ENCODE data around the gene RGS8.

RGS8 gene, protein sequence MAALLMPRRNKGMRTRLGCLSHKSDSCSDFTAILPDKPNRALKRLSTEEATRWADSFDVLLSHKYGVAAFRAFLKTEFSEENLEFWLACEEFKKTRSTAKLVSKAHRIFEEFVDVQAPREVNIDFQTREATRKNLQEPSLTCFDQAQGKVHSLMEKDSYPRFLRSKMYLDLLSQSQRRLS

GRCh38 chr1:182684116-182684828, at the start of gene RGS8:
TSS of gene RGS8 (minus strand) at chr1:182684587. CDS start at chr1:182669649, 14,938 bp downstream.
- no peak for DNase-seq

DNA sequence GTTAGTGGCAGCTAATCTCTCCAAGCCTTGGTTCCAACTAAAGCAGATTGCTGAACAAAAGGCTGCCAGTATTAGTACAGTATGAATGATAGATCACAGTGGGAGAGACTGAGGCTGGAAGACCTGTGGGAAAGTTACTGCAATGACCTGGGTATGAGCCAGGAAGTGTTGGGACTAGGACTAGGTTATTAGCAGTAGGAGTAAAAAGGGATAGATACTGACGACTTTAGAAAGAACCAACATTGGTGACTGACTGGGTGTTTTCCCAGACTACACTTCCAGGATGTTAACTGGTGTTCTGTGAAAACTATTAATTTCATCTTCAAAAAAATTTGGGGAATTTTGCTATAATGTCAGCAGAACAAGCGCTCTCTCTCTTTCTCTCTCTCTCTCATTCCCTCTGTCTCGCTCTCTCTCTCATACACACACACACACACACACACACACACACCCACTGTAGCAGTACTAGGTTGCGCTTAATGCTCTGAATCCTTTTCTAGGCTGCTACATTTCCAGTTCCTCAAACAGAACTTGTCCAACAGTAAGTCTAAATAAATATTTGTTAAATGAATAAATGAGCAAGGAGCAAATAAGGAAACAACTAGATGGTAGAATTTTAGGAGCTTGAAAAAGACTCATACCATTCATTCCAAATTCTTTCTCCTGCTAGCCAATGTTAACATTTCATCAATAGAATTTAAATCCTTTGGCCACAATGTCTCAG, 47.6 kb upstream of the RGS8 start:
- DNase-seq, result no peak

DNA sequence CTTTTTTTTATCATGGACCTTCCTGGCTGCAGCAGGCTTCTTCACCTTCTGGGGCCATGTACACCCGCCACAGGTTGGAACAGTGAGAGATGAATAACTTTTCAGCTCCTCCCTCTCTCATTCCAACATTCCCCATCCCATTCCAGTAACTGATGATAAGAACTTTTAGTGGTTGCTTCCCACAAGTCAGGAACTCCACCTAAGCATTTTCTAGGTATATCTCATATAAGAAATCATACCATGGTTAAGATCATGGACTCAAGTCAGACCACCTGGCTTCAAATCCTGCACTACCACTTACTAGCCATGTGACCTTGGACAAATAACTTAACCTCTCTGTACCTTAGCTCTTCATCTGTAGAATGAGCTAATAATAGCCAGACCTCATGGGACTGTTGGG, 42.5 kb upstream of the RGS8 start:
- no peak for DNase-seq

GRCh38 chr1:182725259-182726255, 41.2 kb upstream of the RGS8 start:
- DNase-seq, result no peak

DNA sequence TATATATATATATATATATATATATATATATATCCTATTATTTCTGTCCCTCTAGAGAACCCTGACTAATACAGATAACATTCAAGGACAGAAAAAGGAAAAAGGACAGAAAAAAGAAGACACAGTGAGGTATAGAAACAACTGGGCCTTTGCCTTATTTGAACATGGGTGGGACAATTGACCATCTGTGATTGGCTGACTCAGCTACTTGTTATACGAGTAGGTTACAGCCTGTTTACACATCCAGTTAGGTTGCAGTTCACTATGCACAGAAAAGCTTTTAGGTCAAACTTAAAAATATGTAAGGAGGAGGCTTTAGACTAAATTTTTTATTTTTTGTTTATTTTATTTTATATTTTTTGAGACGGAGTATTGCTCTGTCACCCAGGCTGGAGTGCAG, 39.8 kb upstream of the RGS8 start:
- DNase-seq, result no peak

- no peak for DNase-seq
Measured at GRCh38 chr1:182723200-182723599, 38.8 kb upstream of the RGS8 start.

DNA sequence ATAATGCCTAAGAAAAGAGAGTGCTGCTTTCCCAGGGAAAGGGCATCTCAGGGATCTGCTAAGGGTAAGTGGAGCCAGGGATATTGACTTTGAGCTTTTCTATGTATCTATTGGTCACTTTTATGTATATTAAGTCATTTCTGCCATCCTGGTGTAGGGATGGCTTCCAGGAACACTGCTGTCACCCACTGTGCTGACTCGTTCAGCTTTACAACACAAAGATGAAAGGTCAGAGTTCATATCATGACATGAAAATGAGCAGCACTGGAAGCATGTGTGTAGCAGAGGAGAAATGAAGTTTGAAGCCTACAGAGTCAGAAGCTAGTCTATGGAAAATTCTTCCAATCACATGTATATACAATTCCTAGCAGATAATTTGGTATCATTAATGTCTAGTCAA, 37.1 kb upstream of the RGS8 start:
- no peak for DNase-seq

DNA sequence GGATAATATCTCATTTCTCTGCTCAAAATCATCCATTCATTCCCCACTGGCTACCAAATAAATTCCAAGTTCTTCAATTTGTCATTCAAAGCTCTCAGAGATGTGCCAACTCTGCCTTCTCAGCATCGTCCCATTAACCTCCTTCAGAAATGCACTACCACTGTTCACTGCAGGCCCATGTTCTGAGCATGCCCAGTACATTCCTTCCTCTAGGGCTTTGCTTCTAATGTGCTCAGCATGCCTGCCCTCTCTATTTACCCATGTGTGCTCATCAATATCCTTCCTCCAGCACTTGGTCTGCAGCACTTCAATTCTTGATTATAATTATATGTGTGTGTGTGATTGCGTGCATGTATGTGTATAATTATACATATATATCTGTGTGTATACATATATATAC, 36.1 kb upstream of the RGS8 start:
- no peak for DNase-seq

GRCh38 chr1:182719553-182719952, 35.2 kb upstream of the RGS8 start:
- DNase-seq, result no peak

- no peak for DNase-seq
Measured at GRCh38 chr1:182718311-182718710, 33.9 kb upstream of the RGS8 start.

- no peak for DNase-seq
Measured at GRCh38 chr1:182716740-182717720, 32.6 kb upstream of the RGS8 start.

- no peak for DNase-seq
Measured at GRCh38 chr1:182715531-182715930, 31.1 kb upstream of the RGS8 start.

- no peak for DNase-seq
Measured at GRCh38 chr1:182714546-182714945, 30.2 kb upstream of the RGS8 start.

- no peak for DNase-seq
Measured at GRCh38 chr1:182713939-182714338, 29.6 kb upstream of the RGS8 start.

- no peak for DNase-seq
Measured at GRCh38 chr1:182713492-182713891, 29.1 kb upstream of the RGS8 start.

DNA sequence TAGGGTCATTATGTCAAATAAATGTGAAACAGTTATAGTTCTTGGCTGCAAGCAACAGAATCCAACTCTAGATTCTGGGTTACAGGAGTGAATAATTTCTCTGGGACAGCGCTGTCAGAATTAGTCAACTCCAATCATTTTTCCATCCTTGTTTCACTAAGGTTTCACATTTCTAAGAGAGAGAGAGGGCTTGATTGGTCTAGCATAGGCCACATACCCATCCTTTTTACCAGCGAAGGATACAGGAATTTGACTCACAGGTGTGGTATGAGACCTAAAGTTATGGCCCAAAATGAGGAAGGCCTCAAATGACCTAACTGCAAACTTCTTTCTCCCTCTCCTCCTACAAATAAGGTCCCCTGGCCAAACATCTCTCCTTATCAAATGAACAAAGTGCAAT, 25.5 kb upstream of the RGS8 start:
- no peak for DNase-seq

GRCh38 chr1:182709225-182709764, 24.9 kb upstream of the RGS8 start:
- no peak for DNase-seq

- DNase-seq, result no peak
Measured at GRCh38 chr1:182707122-182707521, 22.7 kb upstream of the RGS8 start.

DNA sequence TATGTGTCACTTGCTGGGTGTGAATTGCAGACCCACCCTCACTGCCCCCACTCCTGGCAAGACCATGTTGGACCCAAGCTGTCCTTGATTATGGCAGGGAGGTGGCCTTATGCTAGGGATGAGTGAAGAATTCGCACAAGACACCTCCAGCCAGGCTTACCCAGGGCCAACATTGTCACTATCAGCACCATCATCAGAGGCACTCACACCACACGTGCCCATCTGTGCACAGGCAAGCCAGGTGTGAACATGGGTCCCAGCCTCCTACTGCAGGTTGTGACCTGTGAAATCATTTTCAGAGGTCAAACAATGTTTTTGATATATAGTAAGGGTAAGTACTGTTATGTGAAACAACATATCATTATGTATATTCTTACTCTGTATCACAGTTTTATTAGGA, 20.3 kb upstream of the RGS8 start:
- no peak for DNase-seq

DNA sequence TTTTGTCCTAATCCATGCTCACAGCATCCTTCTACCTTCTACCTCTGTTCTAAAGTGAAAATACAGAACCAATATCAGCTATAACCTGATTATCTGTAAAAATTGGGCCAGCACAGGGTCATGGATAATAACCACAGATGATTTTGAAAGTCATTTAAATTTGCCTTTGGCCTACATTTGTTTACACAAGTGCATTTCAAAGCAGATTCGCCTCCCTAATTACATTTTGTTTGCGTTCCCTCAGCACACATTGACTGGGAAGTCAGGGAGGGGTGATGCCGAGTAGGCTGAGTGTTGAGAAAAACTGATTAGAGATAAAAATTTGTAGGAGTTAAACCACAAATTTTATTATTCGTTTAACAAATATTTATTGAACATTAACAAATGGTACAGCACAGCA, 19.2 kb upstream of the RGS8 start:
- no peak for DNase-seq

- DNase-seq, result no peak
Measured at GRCh38 chr1:182702826-182703524, 18.6 kb upstream of the RGS8 start.

All from SIG-M5 (cell line).